Measurements from ENCODE around the gene PACS2.

- no peak for TF ChIP-seq CTCF (IDR thresholded peaks at IDR 0.05)
- TF ChIP-seq ZNF138 (CRISPR knock-in tag; conservative IDR thresholded peaks at IDR 0.05), result no peak
- TF ChIP-seq ZNF532 (CRISPR knock-in tag; IDR thresholded peaks at IDR 0.05; ENCODE audit: borderline replicate concordance), result no peak
Observed at GRCh38 chr14:105337966-105338741, 23.6 kb downstream of the PACS2 start.
